Chondrocyte (in vitro differentiated cells): ENCODE data around the gene CDH16. TPM values are rescaled to one million over a fixed set of nuclear protein-coding genes. Genes with fewer than 3 reads are reported as not detected.

ENCODE experiments used
- DNase-seq: peaks from one replicate; pipeline ENCODE4 v3.0.0; 2021; ENCODE audit warnings: mixed read lengths, low spot score
- H3K27ac Mint-ChIP-seq: one replicate; pipeline ENCODE4 v1.8.0; 2021; ENCODE audit warnings: mild to moderate bottlenecking, moderate library complexity, mixed read lengths; ENCODE audit not compliant: unreplicated experiment
- H3K27me3 Mint-ChIP-seq: 2 replicates; pipeline ENCODE4 v1.8.0; 2021; ENCODE audit warnings: low read depth, mixed read lengths
- H3K36me3 Mint-ChIP-seq: 2 replicates; pipeline ENCODE4 v1.8.0; 2021; ENCODE audit warnings: low read depth, mixed read lengths
- H3K4me1 Mint-ChIP-seq: 2 replicates; pipeline ENCODE4 v1.8.0; 2021; ENCODE audit warnings: low read depth, mild to moderate bottlenecking, mixed read lengths
- H3K4me3 Mint-ChIP-seq: one replicate; pipeline ENCODE4 v1.8.0; 2021; ENCODE audit warnings: mild to moderate bottlenecking, moderate library complexity, mixed read lengths; ENCODE audit not compliant: unreplicated experiment
- H3K9me3 Mint-ChIP-seq: 2 replicates; pipeline ENCODE4 v1.8.0; 2021; ENCODE audit warnings: low read depth, mixed read lengths
- total RNA-seq: library from RNA; stranded (reverse); gene quantifications from 3 replicates; pipeline ENCODE4 v1.2.1, GENCODE V29; 2021
- TF ChIP-seq, protein P1 (sequence below): fragments of 200-600 bp; sonication (generic); IDR thresholded peaks from 2 replicates; pipeline ENCODE4 v1.5.0; 2021; ENCODE audit warnings: antibody characterized with exemption, mild to moderate bottlenecking, moderate library complexity

The CDH16 gene
- total RNA-seq, 1 donor from 2014 or later, result not detected

DNA sequence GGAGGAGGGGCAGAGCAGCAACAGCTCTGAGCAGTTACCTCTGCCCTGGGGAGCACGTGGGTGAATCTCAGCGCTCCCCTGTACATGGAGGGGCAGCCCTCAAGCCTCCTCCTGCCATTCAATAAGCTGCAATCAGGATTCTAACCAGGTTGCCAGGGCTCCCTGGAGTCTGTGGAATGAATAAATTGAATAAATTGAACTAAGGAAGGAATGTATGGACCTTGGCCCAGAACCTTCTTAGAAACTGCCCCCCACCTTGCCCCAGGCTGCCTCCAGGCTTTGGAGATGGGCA is 1.6 kb upstream of the CDH16 start:
- H3K36me3 Mint-ChIP-seq, result no peaks in the 10 kb centered on the region
- DNase-seq, result no peak
- TF ChIP-seq, protein P1, sequence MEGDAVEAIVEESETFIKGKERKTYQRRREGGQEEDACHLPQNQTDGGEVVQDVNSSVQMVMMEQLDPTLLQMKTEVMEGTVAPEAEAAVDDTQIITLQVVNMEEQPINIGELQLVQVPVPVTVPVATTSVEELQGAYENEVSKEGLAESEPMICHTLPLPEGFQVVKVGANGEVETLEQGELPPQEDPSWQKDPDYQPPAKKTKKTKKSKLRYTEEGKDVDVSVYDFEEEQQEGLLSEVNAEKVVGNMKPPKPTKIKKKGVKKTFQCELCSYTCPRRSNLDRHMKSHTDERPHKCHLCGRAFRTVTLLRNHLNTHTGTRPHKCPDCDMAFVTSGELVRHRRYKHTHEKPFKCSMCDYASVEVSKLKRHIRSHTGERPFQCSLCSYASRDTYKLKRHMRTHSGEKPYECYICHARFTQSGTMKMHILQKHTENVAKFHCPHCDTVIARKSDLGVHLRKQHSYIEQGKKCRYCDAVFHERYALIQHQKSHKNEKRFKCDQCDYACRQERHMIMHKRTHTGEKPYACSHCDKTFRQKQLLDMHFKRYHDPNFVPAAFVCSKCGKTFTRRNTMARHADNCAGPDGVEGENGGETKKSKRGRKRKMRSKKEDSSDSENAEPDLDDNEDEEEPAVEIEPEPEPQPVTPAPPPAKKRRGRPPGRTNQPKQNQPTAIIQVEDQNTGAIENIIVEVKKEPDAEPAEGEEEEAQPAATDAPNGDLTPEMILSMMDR, result no peak
- no peak overlapping the region for H3K27ac Mint-ChIP-seq
- peaks cover 16% of the 10 kb centered on the region for H3K4me1 Mint-ChIP-seq
- H3K9me3 Mint-ChIP-seq, result no peaks in the 10 kb centered on the region
- H3K27me3 Mint-ChIP-seq, result peaks cover 14% of the 10 kb centered on the region
- no peak overlapping the region for H3K4me3 Mint-ChIP-seq

- Mint-ChIP-seq H3K9me3 (no peaks in the 10 kb centered on the region), H3K36me3 (no peaks in the 10 kb centered on the region), H3K27me3 (peaks cover 17% of the 10 kb centered on the region), H3K4me1 (peaks cover 15% of the 10 kb centered on the region), H3K27ac (no peak overlapping the region), H3K4me3 (no peak overlapping the region)
- TF ChIP-seq, protein P1, result no peak
- no peak for DNase-seq
Measured at GRCh38 chr16:66919569-66920298, 1.0 kb upstream of the CDH16 start.

GRCh38 chr16:66918355-66918754 is 330 bp downstream of the CDH16 start:
- Mint-ChIP-seq H3K4me1 (peaks cover 6% of the 10 kb centered on the region), H3K27me3 (peaks cover 21% of the 10 kb centered on the region), H3K27ac (no peak overlapping the region), H3K36me3 (no peaks in the 10 kb centered on the region), H3K9me3 (no peaks in the 10 kb centered on the region), H3K4me3 (no peak overlapping the region)
- no peak for DNase-seq
- TF ChIP-seq, protein P1, result no peak

- TF ChIP-seq, protein P1, result no peak
- peaks cover 21% of the 10 kb centered on the region for H3K27me3 Mint-ChIP-seq
- no peaks in the 10 kb centered on the region for H3K4me1 Mint-ChIP-seq
- H3K36me3 Mint-ChIP-seq, result no peaks in the 10 kb centered on the region
- no peaks in the 10 kb centered on the region for H3K9me3 Mint-ChIP-seq
- H3K27ac Mint-ChIP-seq, result no peak overlapping the region
- H3K4me3 Mint-ChIP-seq, result no peak overlapping the region
- no peak for DNase-seq
Measured at GRCh38 chr16:66917741-66918140, 944 bp downstream of the CDH16 start.

DNA sequence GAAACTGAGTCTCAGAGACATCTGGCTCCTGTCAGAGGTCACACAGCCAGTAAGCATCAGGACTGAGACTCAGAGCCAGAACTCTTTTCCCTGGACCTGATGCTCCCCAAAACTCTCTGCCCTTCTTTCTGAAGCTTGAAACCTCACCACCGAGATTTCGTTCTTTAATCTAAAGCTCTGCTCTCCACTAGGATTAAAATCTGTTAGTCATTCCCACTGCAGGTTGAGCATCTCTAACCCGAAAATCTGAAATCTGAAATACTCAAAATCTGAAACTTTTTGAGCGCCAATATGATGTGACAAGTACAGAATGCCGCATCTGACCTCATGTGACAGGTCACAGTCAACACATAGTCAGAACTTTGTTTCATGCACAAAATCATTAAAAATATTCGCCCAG is 2.2 kb downstream of the CDH16 start:
- H3K27ac Mint-ChIP-seq, result no peak overlapping the region
- no peaks in the 10 kb centered on the region for H3K4me1 Mint-ChIP-seq

More for the DNA sequence above, 2.2 kb downstream of the CDH16 start:
- no peaks in the 10 kb centered on the region for H3K36me3 Mint-ChIP-seq
- TF ChIP-seq, protein P1, result no peak
- DNase-seq, result no peak
- H3K4me3 Mint-ChIP-seq, result no peak overlapping the region
- H3K9me3 Mint-ChIP-seq, result no peaks in the 10 kb centered on the region
- H3K27me3 Mint-ChIP-seq, result peaks cover 21% of the 10 kb centered on the region
